HG02610 (cell line): ENCODE results near the gene CYP3A5.
A peak's percentile ranks its signal among the peaks of the same experiment; 100 is the strongest.

ENCODE experiments used
- ATAC-seq: cut with Tn5 transposase; IDR thresholded peaks from one replicate; pipeline ENCODE4 v1.9.1; 2021; ENCODE audit warnings: mild to moderate bottlenecking, moderate library complexity; ENCODE audit not compliant: unreplicated experiment

Gene CYP3A5

GRCh38 chr7:99616359-99617191 is 63.2 kb downstream of the CYP3A5 start, which contains the start of gene ZSCAN25:
Gene ZSCAN25, plus strand, starts transcription at chr7:99616946. Its CDS starts 2,661 bp downstream, at chr7:99619607.
- ATAC-seq: peak; percentile 94

- ATAC-seq: no peak
Measured at GRCh38 chr7:99615989-99616358, 63.8 kb downstream of the CYP3A5 start.

- no peak for ATAC-seq
Measured at GRCh38 chr7:99614495-99614894, 65.3 kb downstream of the CYP3A5 start.

- ATAC-seq: no peak
Measured at GRCh38 chr7:99607548-99607947, 72.2 kb downstream of the CYP3A5 start.

- ATAC-seq: no peak
Measured at GRCh38 chr7:99606531-99606930, 73.3 kb downstream of the CYP3A5 start.

- no peak for ATAC-seq
Measured at GRCh38 chr7:99605527-99605926, 74.3 kb downstream of the CYP3A5 start.

- no peak for ATAC-seq
Measured at GRCh38 chr7:99601656-99602310, 78.0 kb downstream of the CYP3A5 start.

GRCh38 chr7:99599836-99600235 is 80.0 kb downstream of the CYP3A5 start:
- ATAC-seq: no peak
